Measurements from ENCODE around the gene LRRC59. TPM values are rescaled to one million over a fixed set of nuclear protein-coding genes. Genes with fewer than 3 reads are reported as not detected.

Gene LRRC59
- total and polyA plus RNA-seq, 2 of the 13 experiments (the other 11 are each of a cell fraction or from before 2014, with no cell fraction given) = 87.3 to 222 TPM

DNA sequence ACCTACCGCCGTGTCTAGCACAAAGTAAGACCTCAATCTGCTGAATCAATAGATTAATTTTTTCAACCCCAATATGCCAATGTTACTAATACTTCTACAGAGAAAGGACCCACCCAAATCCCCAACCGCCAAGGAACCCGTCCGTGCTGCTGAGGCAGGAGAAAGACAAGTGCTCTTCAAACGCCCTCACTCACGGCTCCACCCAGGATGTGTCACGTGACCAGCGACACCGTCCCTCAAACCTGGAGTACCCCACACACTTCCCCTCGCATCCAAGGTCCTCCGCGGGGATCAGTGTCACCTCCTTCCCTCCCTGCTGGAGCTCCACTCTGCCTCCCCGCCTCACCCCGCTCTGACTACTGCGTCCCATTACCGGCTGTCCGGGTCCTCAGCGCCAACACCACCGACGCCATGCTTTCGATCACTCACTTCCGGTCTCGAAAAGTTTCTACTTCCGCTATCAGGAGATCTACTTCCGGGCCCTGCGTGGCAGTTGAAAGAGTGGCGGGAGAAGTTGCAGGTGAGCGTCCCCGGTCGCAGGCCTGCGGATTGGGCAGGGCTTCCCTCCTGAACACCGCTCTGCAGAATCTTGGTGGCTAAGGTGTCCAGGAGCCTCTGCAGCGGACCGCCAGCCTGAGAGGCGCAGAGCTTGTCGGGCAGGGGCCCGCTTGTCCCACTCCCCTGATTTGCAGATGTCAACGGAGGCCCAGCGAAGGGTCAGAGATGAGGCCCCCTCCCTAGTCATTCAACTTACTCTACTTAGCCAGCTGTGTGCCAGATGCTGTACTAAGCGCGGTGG lies 24.4 kb downstream of the LRRC59 start, which contains the start of the genes EME1 and MRPL27:
Gene EME1, plus strand, starts transcription at position 472 of the 799 bp plus-strand sequence. CDS start 1,980 bp downstream, outside the sequence.
Gene MRPL27, minus strand, starts transcription at position 427 of the 799 bp plus-strand sequence. Its CDS starts 14 bp downstream, at position 413.
- Histone ChIP-seq H3K79me2 (ENCODE audit: insufficient read depth, low read length) (peaks cover 39% of the 10 kb centered on the region), H3K4me2 (ENCODE audit: low read depth, low read length) (peak within 1 kb of the TSS; percentile 80), H3K9me3 (ENCODE audit: low read length) (no peaks in the 10 kb centered on the region), H3K4me3 (replicated peaks in 1 of 3; ENCODE audit: insufficient read depth in 1 of 3, low read depth in 2 of 3, low read length in 3 of 3) (peak within 1 kb of the TSS; percentile 91 to 98 (median 93)), H4K20me1 (ENCODE audit: insufficient read depth, low read length) (no peaks in the 10 kb centered on the region), H3K36me3 (replicated peaks in 1 of 2; ENCODE audit: control insufficient read depth in 1 of 2, insufficient read depth in 2 of 2, low read length in 2 of 2) (peaks cover 20 to 29% of the 10 kb centered on the region in 2 experiments), H3K27me3 (ENCODE audit: control insufficient read depth in 1 of 2, insufficient read depth in 2 of 2, low read length in 2 of 2) (no peaks in the 10 kb centered on the region; a peak in 1 of 5 replicates), H3K4me1 (ENCODE audit: insufficient read depth, low read length) (peaks cover 29% of the 10 kb centered on the region), H2AFZ (ENCODE audit: low read length) (peak within 1 kb of the TSS; percentile 73), H3K9ac (ENCODE audit: insufficient read depth, low read depth, low read length) (peak within 1 kb of the TSS; percentile 92), H3K27ac (ENCODE audit: extremely low read length, insufficient read depth, low read length) (peak within 1 kb of the TSS; percentile 87)
- FAIRE-seq = peak; percentile 83
- ChIA-PET POLR2A (interaction anchor here (0.8 to 3.0 kb wide), 4 partner anchors 8 to 25 kb away, joined by 3 to 21 read pairs (median 9); partner anchors contain the start of gene LRRC59), CTCF (ENCODE audit: low intra/inter-chr PET ratio, low total read pairs) (no interaction called here)
- DNase-seq (ENCODE audit: low spot score) = peak; percentile 94
- ATAC-seq = peak; percentile 92
- BruUV-seq (replicated peaks) = no TSS peak
- WGBS (ENCODE audit: low lambda C conversion rate) = under 1% methylated on average over 37 of the region's 42 CpGs
- in situ Hi-C loops (cut with HindIII; ENCODE audit: extremely low pct_ligation_motif_present, low pct_unique_long_range_greater_than_20kb) (no loop called here), intact Hi-C loops (cut with micrococcal nuclease; ENCODE audit: unreplicated experiment) (no loop called here)
- TF ChIP-seq, protein P1, sequence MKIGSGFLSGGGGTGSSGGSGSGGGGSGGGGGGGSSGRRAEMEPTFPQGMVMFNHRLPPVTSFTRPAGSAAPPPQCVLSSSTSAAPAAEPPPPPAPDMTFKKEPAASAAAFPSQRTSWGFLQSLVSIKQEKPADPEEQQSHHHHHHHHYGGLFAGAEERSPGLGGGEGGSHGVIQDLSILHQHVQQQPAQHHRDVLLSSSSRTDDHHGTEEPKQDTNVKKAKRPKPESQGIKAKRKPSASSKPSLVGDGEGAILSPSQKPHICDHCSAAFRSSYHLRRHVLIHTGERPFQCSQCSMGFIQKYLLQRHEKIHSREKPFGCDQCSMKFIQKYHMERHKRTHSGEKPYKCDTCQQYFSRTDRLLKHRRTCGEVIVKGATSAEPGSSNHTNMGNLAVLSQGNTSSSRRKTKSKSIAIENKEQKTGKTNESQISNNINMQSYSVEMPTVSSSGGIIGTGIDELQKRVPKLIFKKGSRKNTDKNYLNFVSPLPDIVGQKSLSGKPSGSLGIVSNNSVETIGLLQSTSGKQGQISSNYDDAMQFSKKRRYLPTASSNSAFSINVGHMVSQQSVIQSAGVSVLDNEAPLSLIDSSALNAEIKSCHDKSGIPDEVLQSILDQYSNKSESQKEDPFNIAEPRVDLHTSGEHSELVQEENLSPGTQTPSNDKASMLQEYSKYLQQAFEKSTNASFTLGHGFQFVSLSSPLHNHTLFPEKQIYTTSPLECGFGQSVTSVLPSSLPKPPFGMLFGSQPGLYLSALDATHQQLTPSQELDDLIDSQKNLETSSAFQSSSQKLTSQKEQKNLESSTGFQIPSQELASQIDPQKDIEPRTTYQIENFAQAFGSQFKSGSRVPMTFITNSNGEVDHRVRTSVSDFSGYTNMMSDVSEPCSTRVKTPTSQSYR (CRISPR knock-in tag; IDR thresholded peaks at IDR 0.05; ENCODE audit: borderline replicate concordance) = no peak
- TF ChIP-seq, protein P2, sequence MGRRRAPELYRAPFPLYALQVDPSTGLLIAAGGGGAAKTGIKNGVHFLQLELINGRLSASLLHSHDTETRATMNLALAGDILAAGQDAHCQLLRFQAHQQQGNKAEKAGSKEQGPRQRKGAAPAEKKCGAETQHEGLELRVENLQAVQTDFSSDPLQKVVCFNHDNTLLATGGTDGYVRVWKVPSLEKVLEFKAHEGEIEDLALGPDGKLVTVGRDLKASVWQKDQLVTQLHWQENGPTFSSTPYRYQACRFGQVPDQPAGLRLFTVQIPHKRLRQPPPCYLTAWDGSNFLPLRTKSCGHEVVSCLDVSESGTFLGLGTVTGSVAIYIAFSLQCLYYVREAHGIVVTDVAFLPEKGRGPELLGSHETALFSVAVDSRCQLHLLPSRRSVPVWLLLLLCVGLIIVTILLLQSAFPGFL (CRISPR knock-in tag; IDR thresholded peaks at IDR 0.05) = 0 out of 2 replicates have a peak, but pooled peaks have one; percentile 54
- TF ChIP-seq KLF6 (CRISPR knock-in tag; IDR thresholded peaks at IDR 0.05) = peak; percentile 93
- peak; percentile 64 for TF ChIP-seq FOXO1 (CRISPR knock-in tag; IDR thresholded peaks at IDR 0.05)
- peak; percentile 100 for TF ChIP-seq HDAC1 (CRISPR knock-in tag; IDR thresholded peaks at IDR 0.05)
- peak; percentile 79; the same call in 1 of the 2 replicates for TF ChIP-seq SSRP1 (CRISPR knock-in tag; IDR thresholded peaks at IDR 0.05)
- TF ChIP-seq, protein P3, sequence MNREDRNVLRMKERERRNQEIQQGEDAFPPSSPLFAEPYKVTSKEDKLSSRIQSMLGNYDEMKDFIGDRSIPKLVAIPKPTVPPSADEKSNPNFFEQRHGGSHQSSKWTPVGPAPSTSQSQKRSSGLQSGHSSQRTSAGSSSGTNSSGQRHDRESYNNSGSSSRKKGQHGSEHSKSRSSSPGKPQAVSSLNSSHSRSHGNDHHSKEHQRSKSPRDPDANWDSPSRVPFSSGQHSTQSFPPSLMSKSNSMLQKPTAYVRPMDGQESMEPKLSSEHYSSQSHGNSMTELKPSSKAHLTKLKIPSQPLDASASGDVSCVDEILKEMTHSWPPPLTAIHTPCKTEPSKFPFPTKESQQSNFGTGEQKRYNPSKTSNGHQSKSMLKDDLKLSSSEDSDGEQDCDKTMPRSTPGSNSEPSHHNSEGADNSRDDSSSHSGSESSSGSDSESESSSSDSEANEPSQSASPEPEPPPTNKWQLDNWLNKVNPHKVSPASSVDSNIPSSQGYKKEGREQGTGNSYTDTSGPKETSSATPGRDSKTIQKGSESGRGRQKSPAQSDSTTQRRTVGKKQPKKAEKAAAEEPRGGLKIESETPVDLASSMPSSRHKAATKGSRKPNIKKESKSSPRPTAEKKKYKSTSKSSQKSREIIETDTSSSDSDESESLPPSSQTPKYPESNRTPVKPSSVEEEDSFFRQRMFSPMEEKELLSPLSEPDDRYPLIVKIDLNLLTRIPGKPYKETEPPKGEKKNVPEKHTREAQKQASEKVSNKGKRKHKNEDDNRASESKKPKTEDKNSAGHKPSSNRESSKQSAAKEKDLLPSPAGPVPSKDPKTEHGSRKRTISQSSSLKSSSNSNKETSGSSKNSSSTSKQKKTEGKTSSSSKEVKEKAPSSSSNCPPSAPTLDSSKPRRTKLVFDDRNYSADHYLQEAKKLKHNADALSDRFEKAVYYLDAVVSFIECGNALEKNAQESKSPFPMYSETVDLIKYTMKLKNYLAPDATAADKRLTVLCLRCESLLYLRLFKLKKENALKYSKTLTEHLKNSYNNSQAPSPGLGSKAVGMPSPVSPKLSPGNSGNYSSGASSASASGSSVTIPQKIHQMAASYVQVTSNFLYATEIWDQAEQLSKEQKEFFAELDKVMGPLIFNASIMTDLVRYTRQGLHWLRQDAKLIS (CRISPR knock-in tag; IDR thresholded peaks at IDR 0.05) = 0 out of 2 replicates have a peak, but pooled peaks have one; percentile 29
- TF ChIP-seq FOXJ3 (CRISPR knock-in tag; IDR thresholded peaks at IDR 0.05; ENCODE audit: borderline replicate concordance) = no peak
- peak; percentile 91 for TF ChIP-seq MIER3 (CRISPR knock-in tag; IDR thresholded peaks at IDR 0.05; ENCODE audit: borderline replicate concordance)
- TF ChIP-seq ZNF30 (CRISPR knock-in tag; IDR thresholded peaks at IDR 0.05) = no peak
- no peak for TF ChIP-seq MLLT10 (CRISPR knock-in tag; IDR thresholded peaks at IDR 0.05)
- TF ChIP-seq, protein P4, sequence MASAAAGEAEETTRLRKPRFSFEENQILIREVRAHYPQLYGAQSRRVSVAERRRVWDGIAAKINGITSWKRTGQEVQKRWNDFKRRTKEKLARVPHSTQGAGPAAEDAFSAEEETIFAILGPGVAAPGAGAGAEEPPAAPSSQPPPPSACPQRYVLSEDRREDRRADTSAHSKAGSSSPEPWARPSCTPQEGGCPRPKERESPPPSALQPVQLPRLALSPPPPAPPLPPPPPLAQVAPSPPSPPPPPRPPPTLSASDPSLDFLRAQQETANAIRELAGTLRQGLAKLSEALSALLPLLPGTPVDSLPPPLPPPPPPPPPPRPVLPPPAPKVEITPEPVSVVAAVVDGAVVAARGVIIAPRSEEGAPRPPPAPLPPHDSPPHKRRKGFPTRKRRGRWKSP (CRISPR knock-in tag; IDR thresholded peaks at IDR 0.05) = peak; percentile 93
- TF ChIP-seq, protein P5, sequence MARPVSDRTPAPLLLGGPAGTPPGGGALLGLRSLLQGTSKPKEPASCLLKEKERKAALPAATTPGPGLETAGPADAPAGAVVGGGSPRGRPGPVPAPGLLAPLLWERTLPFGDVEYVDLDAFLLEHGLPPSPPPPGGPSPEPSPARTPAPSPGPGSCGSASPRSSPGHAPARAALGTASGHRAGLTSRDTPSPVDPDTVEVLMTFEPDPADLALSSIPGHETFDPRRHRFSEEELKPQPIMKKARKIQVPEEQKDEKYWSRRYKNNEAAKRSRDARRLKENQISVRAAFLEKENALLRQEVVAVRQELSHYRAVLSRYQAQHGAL (CRISPR knock-in tag; IDR thresholded peaks at IDR 0.05; ENCODE audit: not compliant biosample characterization) = no peak

All from HepG2 (cell line).